ENCODE results near the gene KREMEN2. TPM values are rescaled to one million over a fixed set of nuclear protein-coding genes. Genes with fewer than 3 reads are reported as not detected.

Gene KREMEN2
- total and polyA plus RNA-seq, 2 of the 13 experiments (the other 11 are each of a cell fraction or from before 2014, with no cell fraction given) = 0.48 to 1.2 TPM

GRCh38 chr16:2980227-2981176 lies 16.4 kb downstream of the KREMEN2 start, which contains the start of gene PKMYT1 (continued):
- TF ChIP-seq PAXIP1 (CRISPR knock-in tag; conservative IDR thresholded peaks at IDR 0.05) (0 out of 2 replicates have a peak, but pooled peaks have one; percentile 20), TBP (CRISPR knock-in tag; IDR thresholded peaks at IDR 0.05) (no peak; the same call in 1 of the 2 replicates), MTA1 (CRISPR knock-in tag; IDR thresholded peaks at IDR 0.05; ENCODE audit: borderline replicate concordance) (0 out of 2 replicates have a peak, but pooled peaks have one; percentile 44), KLF11 (CRISPR knock-in tag; IDR thresholded peaks at IDR 0.05) (no peak; the same call in 1 of the 2 replicates), SKI (IDR thresholded peaks at IDR 0.05; ENCODE audit: partially characterized antibody) (no peak), ZNF737 (CRISPR knock-in tag; IDR thresholded peaks at IDR 0.05; ENCODE audit: borderline replicate concordance) (no peak), PBX2 (CRISPR knock-in tag; IDR thresholded peaks at IDR 0.05) (no peak), DNMT1 (CRISPR knock-in tag; IDR thresholded peaks at IDR 0.05) (peak; percentile 86; the same call in 1 of the 2 replicates), DR1 (CRISPR knock-in tag; IDR thresholded peaks at IDR 0.05) (peak; percentile 38; the same call in 1 of the 2 replicates), TRIM22 (IDR thresholded peaks at IDR 0.05) (no peak), ZFY (CRISPR knock-in tag; IDR thresholded peaks at IDR 0.05) (peak; percentile 95), BORCS8-MEF2B (CRISPR knock-in tag; IDR thresholded peaks at IDR 0.05) (no peak), PRDM4 (CRISPR knock-in tag; IDR thresholded peaks at IDR 0.05; ENCODE audit: borderline replicate concordance) (no peak), MEIS2 (CRISPR knock-in tag; IDR thresholded peaks at IDR 0.05) (peak; percentile 45; the same call in 1 of the 2 replicates)
- TF ChIP-seq, protein P1, sequence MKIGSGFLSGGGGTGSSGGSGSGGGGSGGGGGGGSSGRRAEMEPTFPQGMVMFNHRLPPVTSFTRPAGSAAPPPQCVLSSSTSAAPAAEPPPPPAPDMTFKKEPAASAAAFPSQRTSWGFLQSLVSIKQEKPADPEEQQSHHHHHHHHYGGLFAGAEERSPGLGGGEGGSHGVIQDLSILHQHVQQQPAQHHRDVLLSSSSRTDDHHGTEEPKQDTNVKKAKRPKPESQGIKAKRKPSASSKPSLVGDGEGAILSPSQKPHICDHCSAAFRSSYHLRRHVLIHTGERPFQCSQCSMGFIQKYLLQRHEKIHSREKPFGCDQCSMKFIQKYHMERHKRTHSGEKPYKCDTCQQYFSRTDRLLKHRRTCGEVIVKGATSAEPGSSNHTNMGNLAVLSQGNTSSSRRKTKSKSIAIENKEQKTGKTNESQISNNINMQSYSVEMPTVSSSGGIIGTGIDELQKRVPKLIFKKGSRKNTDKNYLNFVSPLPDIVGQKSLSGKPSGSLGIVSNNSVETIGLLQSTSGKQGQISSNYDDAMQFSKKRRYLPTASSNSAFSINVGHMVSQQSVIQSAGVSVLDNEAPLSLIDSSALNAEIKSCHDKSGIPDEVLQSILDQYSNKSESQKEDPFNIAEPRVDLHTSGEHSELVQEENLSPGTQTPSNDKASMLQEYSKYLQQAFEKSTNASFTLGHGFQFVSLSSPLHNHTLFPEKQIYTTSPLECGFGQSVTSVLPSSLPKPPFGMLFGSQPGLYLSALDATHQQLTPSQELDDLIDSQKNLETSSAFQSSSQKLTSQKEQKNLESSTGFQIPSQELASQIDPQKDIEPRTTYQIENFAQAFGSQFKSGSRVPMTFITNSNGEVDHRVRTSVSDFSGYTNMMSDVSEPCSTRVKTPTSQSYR (CRISPR knock-in tag; IDR thresholded peaks at IDR 0.05; ENCODE audit: borderline replicate concordance) = no peak
- TF ChIP-seq, protein P2, sequence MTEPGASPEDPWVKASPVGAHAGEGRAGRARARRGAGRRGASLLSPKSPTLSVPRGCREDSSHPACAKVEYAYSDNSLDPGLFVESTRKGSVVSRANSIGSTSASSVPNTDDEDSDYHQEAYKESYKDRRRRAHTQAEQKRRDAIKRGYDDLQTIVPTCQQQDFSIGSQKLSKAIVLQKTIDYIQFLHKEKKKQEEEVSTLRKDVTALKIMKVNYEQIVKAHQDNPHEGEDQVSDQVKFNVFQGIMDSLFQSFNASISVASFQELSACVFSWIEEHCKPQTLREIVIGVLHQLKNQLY (CRISPR knock-in tag; IDR thresholded peaks at IDR 0.05) = no peak

Data from HepG2 (cell line).